GM10266 (cell line): Measurements from ENCODE around the gene GRID2.

Experiments used
- DNase-seq: peaks from one replicate; pipeline ENCODE4 v3.0.0; 2012; ENCODE audit errors: extremely low spot score
- TF ChIP-seq, protein P1 (sequence below): IDR thresholded peaks from 2 replicates; pipeline ENCODE4 v1.5.1; 2012; ENCODE audit warnings: mild to moderate bottlenecking, low read depth; ENCODE audit not compliant: control insufficient read depth, insufficient read depth; ENCODE audit errors: missing control alignments

The GRID2 gene

GRCh38 chr4:93000910-93001309 lies 697.1 kb downstream of the GRID2 start:
- TF ChIP-seq, protein P1, sequence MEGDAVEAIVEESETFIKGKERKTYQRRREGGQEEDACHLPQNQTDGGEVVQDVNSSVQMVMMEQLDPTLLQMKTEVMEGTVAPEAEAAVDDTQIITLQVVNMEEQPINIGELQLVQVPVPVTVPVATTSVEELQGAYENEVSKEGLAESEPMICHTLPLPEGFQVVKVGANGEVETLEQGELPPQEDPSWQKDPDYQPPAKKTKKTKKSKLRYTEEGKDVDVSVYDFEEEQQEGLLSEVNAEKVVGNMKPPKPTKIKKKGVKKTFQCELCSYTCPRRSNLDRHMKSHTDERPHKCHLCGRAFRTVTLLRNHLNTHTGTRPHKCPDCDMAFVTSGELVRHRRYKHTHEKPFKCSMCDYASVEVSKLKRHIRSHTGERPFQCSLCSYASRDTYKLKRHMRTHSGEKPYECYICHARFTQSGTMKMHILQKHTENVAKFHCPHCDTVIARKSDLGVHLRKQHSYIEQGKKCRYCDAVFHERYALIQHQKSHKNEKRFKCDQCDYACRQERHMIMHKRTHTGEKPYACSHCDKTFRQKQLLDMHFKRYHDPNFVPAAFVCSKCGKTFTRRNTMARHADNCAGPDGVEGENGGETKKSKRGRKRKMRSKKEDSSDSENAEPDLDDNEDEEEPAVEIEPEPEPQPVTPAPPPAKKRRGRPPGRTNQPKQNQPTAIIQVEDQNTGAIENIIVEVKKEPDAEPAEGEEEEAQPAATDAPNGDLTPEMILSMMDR = no peak
- DNase-seq = no peak

DNA sequence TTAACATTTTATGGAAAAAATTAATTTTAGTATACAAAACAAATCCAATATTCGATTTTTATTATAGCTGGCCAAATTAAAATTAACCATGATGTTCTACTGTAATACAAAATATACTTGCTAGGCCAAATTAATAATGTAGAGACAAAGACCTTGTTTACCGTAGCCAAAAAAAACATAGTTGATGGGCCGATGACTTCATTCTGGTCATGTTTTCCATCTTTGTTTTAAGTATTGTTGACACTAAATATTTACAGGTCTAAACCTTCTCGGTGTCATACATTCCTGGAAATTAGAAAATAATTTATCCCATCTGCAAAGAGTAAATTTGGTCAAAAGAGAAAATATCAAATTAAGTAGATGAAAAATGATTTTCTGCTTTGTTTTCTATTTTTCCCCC lies 698.5 kb downstream of the GRID2 start:
- no peak for DNase-seq
- TF ChIP-seq, protein P1 = no peak

- TF ChIP-seq, protein P1 = no peak
Observed at GRCh38 chr4:93016350-93016749, 712.6 kb downstream of the GRID2 start.

DNA sequence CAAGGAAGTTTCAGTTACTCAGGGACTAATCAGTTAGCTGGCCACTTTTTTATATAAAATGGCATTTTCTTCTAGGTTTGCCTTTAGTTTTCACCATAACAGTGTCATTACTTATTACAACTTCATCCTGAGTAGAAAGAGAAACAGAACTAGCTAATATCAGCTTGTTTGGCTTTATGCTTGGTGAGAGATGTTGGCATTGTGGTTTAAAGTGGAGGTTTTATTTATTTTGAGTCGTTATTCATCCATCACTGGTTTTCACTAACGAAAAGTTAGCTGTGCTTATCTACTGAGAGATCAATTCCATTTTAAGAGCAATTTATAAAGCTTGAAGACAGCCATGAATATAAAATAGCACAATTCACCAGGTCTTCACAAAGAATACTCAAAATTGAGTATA lies 714.5 kb downstream of the GRID2 start:
- DNase-seq = no peak
- TF ChIP-seq, protein P1 = no peak

More at GRCh38 chr4:93016350-93016749, 712.6 kb downstream of the GRID2 start:
- no peak for DNase-seq

- DNase-seq = no peak
- TF ChIP-seq, protein P1 = no peak
Observed at GRCh38 chr4:93018806-93019205, 715.0 kb downstream of the GRID2 start.

DNA sequence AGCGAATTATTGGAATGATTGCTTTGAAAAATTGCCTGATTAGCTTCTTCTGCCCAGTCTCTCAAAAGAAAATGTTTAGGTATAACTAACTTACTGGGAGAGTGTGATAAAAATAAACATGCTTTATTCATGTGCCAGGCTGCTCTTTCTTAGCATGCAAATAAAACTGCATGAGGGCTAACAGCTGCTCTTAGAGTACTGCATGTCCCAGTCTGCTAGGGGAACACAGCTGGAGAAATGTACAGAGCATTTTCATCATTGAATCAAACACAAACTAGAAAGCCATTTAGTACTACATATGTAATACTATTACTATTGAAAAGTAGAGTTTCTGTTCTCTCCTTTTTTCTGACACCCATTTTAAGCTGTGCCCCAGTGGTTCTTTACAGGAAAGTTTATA lies 726.0 kb downstream of the GRID2 start:
- DNase-seq = no peak
- TF ChIP-seq, protein P1 = no peak

GRCh38 chr4:93030670-93031069 lies 726.9 kb downstream of the GRID2 start:
- DNase-seq = no peak
- TF ChIP-seq, protein P1 = no peak
